ENCODE data around the gene EHBP1L1. TPM values are rescaled to one million over a fixed set of nuclear protein-coding genes. Genes with fewer than 3 reads are reported as not detected.

The EHBP1L1 gene
- total and polyA plus RNA-seq, 8 donors, result 28.5 to 133 (median 36.0) TPM

- intact Hi-C loops (cut with DNase I), result no loop called here
- peak in 1 of 4 donors; percentile 79 for DNase-seq
- Histone ChIP-seq H3K27me3 (no peaks in the 10 kb centered on the region), H3K9me3 (no peaks in the 10 kb centered on the region), H3K36me3 (peaks cover 0 to 74% of the 10 kb centered on the region in 2 donors), H3K4me1 (peaks cover 11 to 21% of the 10 kb centered on the region in 2 donors), H3K27ac (no peak overlapping the region), H3K4me3 (no peak overlapping the region)
- no peak for ATAC-seq
- TF ChIP-seq, protein P1, sequence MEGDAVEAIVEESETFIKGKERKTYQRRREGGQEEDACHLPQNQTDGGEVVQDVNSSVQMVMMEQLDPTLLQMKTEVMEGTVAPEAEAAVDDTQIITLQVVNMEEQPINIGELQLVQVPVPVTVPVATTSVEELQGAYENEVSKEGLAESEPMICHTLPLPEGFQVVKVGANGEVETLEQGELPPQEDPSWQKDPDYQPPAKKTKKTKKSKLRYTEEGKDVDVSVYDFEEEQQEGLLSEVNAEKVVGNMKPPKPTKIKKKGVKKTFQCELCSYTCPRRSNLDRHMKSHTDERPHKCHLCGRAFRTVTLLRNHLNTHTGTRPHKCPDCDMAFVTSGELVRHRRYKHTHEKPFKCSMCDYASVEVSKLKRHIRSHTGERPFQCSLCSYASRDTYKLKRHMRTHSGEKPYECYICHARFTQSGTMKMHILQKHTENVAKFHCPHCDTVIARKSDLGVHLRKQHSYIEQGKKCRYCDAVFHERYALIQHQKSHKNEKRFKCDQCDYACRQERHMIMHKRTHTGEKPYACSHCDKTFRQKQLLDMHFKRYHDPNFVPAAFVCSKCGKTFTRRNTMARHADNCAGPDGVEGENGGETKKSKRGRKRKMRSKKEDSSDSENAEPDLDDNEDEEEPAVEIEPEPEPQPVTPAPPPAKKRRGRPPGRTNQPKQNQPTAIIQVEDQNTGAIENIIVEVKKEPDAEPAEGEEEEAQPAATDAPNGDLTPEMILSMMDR (IDR thresholded peaks at IDR 0.05), result no peak
Measured at GRCh38 chr11:65619281-65619928, 43.6 kb downstream of the EHBP1L1 start.

GRCh38 chr11:65620666-65621065 is 44.8 kb downstream of the EHBP1L1 start:
- DNase-seq (peak in 1 of 4 donors; percentile 76), ATAC-seq (peak; percentile 41)
- TF ChIP-seq, protein P1 (IDR thresholded peaks at IDR 0.05), result no peak
- Histone ChIP-seq H3K4me3 (no peak overlapping the region), H3K4me1 (peaks cover 11 to 21% of the 10 kb centered on the region in 2 donors), H3K9me3 (no peaks in the 10 kb centered on the region), H3K27me3 (no peaks in the 10 kb centered on the region), H3K27ac (no peak overlapping the region), H3K36me3 (peaks cover 0 to 86% of the 10 kb centered on the region in 2 donors)
- intact Hi-C loops (cut with DNase I), result loop anchor here in 1 of 2 donors (10.0 kb wide), 1 partner anchor 84 kb away; no protein-coding TSS in a partner anchor

DNA sequence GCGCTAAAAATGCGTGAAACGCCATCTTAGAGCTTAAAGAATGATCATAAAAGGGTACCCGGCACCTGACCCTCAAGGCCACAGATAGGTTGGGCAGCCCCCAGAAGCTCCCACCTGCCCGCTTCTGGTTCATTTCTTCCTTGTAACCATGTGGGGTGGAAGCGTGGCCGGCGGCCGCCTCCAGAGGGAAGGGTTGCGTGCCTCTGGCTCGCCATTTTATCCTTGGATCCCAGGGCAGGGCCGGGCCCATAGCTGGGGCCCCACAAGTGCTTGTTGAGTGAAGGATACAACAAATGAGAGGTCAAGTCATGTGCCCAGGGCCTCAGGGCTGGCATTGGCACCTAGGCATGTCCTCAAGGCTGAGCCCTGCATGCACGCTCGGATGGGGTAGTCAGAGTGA is 45.6 kb downstream of the EHBP1L1 start:
- H3K27me3 ChIP-seq, result no peaks in the 10 kb centered on the region
- ATAC-seq, result peak; percentile 46
- H3K4me3 ChIP-seq, result no peak overlapping the region
- peaks cover 9 to 23% of the 10 kb centered on the region in 2 donors for H3K4me1 ChIP-seq
- no peak overlapping the region for H3K27ac ChIP-seq
- peaks cover 0 to 94% of the 10 kb centered on the region in 2 donors for H3K36me3 ChIP-seq
- H3K9me3 ChIP-seq, result no peaks in the 10 kb centered on the region
- TF ChIP-seq, protein P1 (IDR thresholded peaks at IDR 0.05), result no peak
- intact Hi-C loops (cut with DNase I), result loop anchor here in 1 of 2 donors (10.0 kb wide), 1 partner anchor 83 kb away; no protein-coding TSS in a partner anchor
- DNase-seq, result peak in 1 of 4 donors; percentile 72

GRCh38 chr11:65622011-65622410 is 46.2 kb downstream of the EHBP1L1 start:
- Histone ChIP-seq H3K27ac (no peak overlapping the region), H3K4me3 (no peak overlapping the region), H3K4me1 (peaks cover 3 to 18% of the 10 kb centered on the region in 2 donors), H3K27me3 (no peaks in the 10 kb centered on the region), H3K9me3 (no peaks in the 10 kb centered on the region), H3K36me3 (peaks cover 0 to 100% of the 10 kb centered on the region in 2 donors)
- TF ChIP-seq, protein P1 (IDR thresholded peaks at IDR 0.05), result no peak
- intact Hi-C loops (cut with DNase I), result loop anchor here in 1 of 2 donors (10.0 kb wide), 1 partner anchor 83 kb away; no protein-coding TSS in a partner anchor
- ATAC-seq (no peak), DNase-seq (peak in 1 of 4 donors; percentile 69)

- Histone ChIP-seq H3K27me3 (no peaks in the 10 kb centered on the region), H3K4me3 (no peak overlapping the region), H3K9me3 (no peaks in the 10 kb centered on the region), H3K27ac (no peak overlapping the region), H3K4me1 (peaks cover 0 to 7% of the 10 kb centered on the region in 2 donors), H3K36me3 (peaks cover 0 to 100% of the 10 kb centered on the region in 2 donors)
- DNase-seq (no peak), ATAC-seq (no peak)
- intact Hi-C loops (cut with DNase I), result loop anchor here in 1 of 2 donors (10.0 kb wide), 1 partner anchor 82 kb away; no protein-coding TSS in a partner anchor
- TF ChIP-seq, protein P1 (IDR thresholded peaks at IDR 0.05), result no peak
Measured at GRCh38 chr11:65623177-65623576, 47.3 kb downstream of the EHBP1L1 start.
